Aorta (tissue), 5 donors: Measurements from ENCODE around the gene ENPEP. TPM values are rescaled to one million over a fixed set of nuclear protein-coding genes. Genes with fewer than 3 reads are reported as not detected.

Experiments used
- ATAC-seq: fragments of 200-7000 bp; cut with Tn5 transposase; one replicate; pipeline ENCODE4 v1.9.1; 2022; ENCODE audit warnings: moderate library complexity; ENCODE audit not compliant: low FRiP score
- DNase-seq, 2 donors: peaks; one replicate each; pipeline ENCODE4 v3.0.0-alpha.2; 2020
- H3K27ac ChIP-seq, 2 donors: one replicate each; pipeline ENCODE4 v1.5.1; 2013; ENCODE audit warnings: low read length in 2 of 2, mild to moderate bottlenecking in 2 of 2, moderate library complexity in 2 of 2, control low read depth in 1 of 2, inconsistent platforms in 1 of 2, low read depth in 1 of 2
- H3K27me3 ChIP-seq, 2 donors: one replicate each; pipeline ENCODE4 v1.6.1; 2013; ENCODE audit warnings: control low read depth in 1 of 2, low read length in 1 of 2, mild to moderate bottlenecking in 1 of 2, moderate library complexity in 1 of 2; ENCODE audit not compliant: insufficient read depth in 2 of 2, control insufficient read depth in 1 of 2
- H3K36me3 ChIP-seq, 2 donors: one replicate each; pipeline ENCODE4 v1.6.1; 2013; ENCODE audit warnings: control low read depth in 1 of 2, low read length in 1 of 2, mild to moderate bottlenecking in 1 of 2; ENCODE audit not compliant: insufficient read depth in 2 of 2, control insufficient read depth in 1 of 2
- H3K4me1 ChIP-seq, 2 donors: one replicate each; pipeline ENCODE4 v1.6.1; 2013; ENCODE audit warnings: low read length in 2 of 2, control low read depth in 1 of 2, mild to moderate bottlenecking in 1 of 2, moderate library complexity in 1 of 2; ENCODE audit not compliant: insufficient read depth in 2 of 2, control insufficient read depth in 1 of 2
- H3K4me3 ChIP-seq, 2 donors: one replicate each; pipeline ENCODE4 v1.5.1; 2013; ENCODE audit warnings: low read length in 2 of 2, control low read depth in 1 of 2, mild to moderate bottlenecking in 1 of 2
- H3K9me3 ChIP-seq: one replicate; pipeline ENCODE4 v1.6.1; 2013; ENCODE audit warnings: mild to moderate bottlenecking, low read length; ENCODE audit not compliant: control insufficient read depth
- WGBS, 2 donors: extraction: QIAGEN DNeasy Blood & Tissue Kit; methylation state at CpG; one replicate each; pipeline ENCODE4 v1.1.7; 2013; 5-methylcytosine and 5-hydroxymethylcytosine counted together
- intact Hi-C, 2 donors: fragments of 100-400 bp; cut with DNase I; formaldehyde crosslinking; loops; one replicate each; pipeline versions ENCODE4 v1.14.2 to v1.15.0; 2022
- polyA plus RNA-seq, 2 donors: library from polyadenylated mRNA; stranded (reverse); fragments of 200-250 nt; gene quantifications; one replicate each; pipeline ENCODE4 v1.2.3, GENCODE V29; 2013
- total RNA-seq, 2 donors: library from RNA; stranded (reverse); fragmentation: NEBNext Ultra II Directional; extraction: Animal tissue kit (Norgen Biotek cat#: 25700); gene quantifications; one replicate each; pipeline ENCODE4 v1.2.1, GENCODE V29; 2021
- donor health status: healthy with polysubstance abuse.
- donor health status: Bipolar disorder and iron deficiency.
- donor health status: DM: no; HTN: no; CAD: no.
- donor health status: DM: no; HTN: no; CAD: no.
- donor health status: DM: yes; HTN: yes; CAD: no.

Gene ENPEP
- total and polyA plus RNA-seq, 4 donors = 4.3 to 7.4 (median 4.8) TPM; not detected in 1

DNA sequence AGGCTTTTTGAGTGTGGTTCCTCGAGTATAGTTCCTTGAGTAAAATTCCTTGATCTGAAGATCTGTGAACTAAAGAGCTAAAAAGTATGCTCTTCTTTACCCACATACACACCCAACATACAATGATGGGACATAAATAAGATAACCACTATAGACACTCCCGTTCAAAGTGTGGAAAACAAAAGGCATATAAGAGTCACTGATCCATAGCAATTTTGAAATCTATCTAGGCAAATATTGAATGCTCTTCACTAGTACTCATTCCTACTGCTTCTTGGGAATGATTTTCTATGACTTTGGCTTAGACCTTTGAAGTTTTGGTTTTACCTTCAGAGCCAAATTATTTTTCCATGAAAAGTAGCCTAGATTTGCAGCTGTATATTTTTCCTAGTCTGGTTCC, 120.5 kb downstream of the ENPEP start:
- H3K36me3 ChIP-seq = no peaks in the 10 kb centered on the region
- intact Hi-C loops = no loop called here
- no peak for ATAC-seq
- no peak overlapping the region for H3K27ac ChIP-seq
- WGBS, 2 donors = 89 to 95% methylated on average over 2 of the region's 2 CpGs
- H3K27me3 ChIP-seq = no peaks in the 10 kb centered on the region
- peaks cover 4% of the 10 kb centered on the region for H3K9me3 ChIP-seq
- no peaks in the 10 kb centered on the region for H3K4me1 ChIP-seq
- no peak overlapping the region for H3K4me3 ChIP-seq
- no peak for DNase-seq

DNA sequence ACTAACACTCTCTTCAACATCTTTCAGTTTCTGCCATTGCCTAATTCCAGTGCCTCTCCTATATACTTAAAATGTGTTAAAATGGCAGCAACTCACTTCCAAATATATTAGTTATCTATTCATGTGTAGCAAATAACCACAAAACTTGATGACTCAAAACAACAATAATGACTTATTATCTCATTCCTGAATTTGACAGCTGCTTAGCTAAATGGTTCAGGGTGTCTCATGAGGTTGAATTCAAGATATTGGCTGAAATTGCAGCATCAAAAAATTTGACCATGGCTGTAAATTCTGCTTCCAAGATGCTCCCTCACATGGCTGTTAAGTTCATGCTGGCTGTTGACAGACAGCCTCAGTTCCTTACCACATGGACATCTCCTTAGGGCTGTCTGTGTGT, 121.6 kb downstream of the ENPEP start:
- DNase-seq (no peak), ATAC-seq (no peak)
- no peaks in the 10 kb centered on the region for H3K4me1 ChIP-seq
- no peak overlapping the region for H3K4me3 ChIP-seq
- no peak overlapping the region for H3K27ac ChIP-seq
- intact Hi-C loops = no loop called here
- peaks cover 4% of the 10 kb centered on the region for H3K9me3 ChIP-seq
- no peaks in the 10 kb centered on the region for H3K27me3 ChIP-seq
- H3K36me3 ChIP-seq = no peaks in the 10 kb centered on the region

DNA sequence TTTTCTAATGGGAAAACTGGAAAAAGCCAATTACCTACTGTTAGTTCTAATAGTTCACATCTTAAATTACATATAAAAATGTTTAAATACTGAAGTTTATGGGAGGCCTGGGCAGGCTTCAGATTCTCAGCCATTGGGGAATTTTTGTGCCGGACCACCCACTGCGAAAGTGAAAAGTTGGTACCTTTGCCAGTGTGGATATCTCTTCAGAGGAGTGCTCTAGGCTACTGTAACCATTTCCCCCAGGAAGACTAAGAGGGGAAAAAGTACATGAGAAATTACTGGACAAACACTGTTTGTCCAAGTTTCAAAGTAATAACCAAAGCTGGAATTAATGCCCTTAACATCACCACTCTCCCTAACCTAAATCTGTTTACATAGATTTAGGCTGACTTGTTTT, 126.1 kb downstream of the ENPEP start:
- no peaks in the 10 kb centered on the region for H3K36me3 ChIP-seq
- H3K27ac ChIP-seq = no peak overlapping the region
- DNase-seq (no peak), ATAC-seq (no peak)
- H3K4me3 ChIP-seq = no peak overlapping the region
- no peaks in the 10 kb centered on the region for H3K27me3 ChIP-seq
- intact Hi-C loops = no loop called here
- H3K9me3 ChIP-seq = no peaks in the 10 kb centered on the region
- 88 to 91% methylated on average over 2 of the region's 2 CpGs for WGBS, 2 donors
- no peaks in the 10 kb centered on the region for H3K4me1 ChIP-seq

DNA sequence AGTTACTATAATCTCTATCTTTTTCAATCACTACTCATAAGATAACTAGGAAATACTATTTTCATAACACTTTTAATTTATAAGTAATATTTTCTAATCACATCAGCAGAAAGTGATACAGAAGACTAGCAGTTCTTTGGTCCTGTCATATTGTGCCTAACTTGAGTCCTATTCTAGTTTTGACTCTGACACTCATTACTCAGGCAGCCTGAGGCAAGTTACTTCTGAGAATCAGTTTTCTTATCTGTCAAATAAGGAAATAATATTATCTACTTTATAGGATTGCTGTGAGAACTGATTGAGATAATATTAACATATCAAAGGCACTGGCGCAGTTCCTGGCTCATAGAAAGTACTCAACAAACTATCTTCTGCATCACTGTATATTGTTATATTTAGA, 129.1 kb downstream of the ENPEP start:
- Histone ChIP-seq H3K36me3 (no peaks in the 10 kb centered on the region), H3K9me3 (no peaks in the 10 kb centered on the region), H3K4me1 (no peaks in the 10 kb centered on the region), H3K27me3 (no peaks in the 10 kb centered on the region), H3K4me3 (no peak overlapping the region), H3K27ac (no peak overlapping the region)
- intact Hi-C loops = no loop called here
- DNase-seq = no peak
- ATAC-seq = no peak
- WGBS, 2 donors = 73 to 87% methylated on average over 1 of the region's 1 CpG

DNA sequence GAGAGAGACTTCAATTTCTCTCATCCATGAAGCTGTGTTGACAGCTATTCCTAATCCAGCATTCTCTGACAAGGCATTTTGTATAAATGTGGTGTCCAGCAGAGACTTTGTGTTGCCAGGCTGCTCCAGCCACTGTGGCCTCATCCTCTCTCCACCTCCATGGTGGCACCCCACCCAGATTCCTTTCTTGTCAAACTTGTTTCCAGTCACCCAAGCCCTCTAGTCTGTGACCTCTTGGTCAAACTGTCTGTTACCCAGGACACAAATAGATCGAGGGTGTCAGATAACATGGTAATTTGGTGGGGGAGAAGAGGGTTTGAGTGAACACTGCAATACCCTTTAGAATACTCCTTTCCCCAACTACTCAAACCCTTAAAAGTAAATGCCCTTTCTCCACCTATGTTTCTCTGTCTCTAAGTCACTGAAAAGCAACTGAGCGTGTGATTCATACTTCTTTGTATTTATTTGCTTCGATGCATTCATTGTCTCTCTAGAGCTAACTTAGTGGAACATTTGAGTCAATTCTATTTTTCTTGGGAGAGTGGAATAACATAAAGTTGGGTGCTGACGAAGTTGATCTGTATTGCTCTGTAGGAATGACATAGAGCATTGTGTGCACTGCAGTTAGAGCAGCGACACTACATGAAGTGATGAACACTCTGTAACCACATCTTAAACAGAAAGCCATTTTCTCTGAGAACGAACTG, 133.2 kb downstream of the ENPEP start:
- H3K4me3 ChIP-seq = no peak overlapping the region
- no peaks in the 10 kb centered on the region for H3K36me3 ChIP-seq
- no peaks in the 10 kb centered on the region for H3K9me3 ChIP-seq
- H3K27ac ChIP-seq = no peak overlapping the region
- ATAC-seq (no peak), DNase-seq (no peak)
- H3K4me1 ChIP-seq = no peaks in the 10 kb centered on the region
- H3K27me3 ChIP-seq = no peaks in the 10 kb centered on the region
- 24 to 27% methylated on average over 6 of the region's 6 CpGs for WGBS, 2 donors
- intact Hi-C loops = no loop called here

DNA sequence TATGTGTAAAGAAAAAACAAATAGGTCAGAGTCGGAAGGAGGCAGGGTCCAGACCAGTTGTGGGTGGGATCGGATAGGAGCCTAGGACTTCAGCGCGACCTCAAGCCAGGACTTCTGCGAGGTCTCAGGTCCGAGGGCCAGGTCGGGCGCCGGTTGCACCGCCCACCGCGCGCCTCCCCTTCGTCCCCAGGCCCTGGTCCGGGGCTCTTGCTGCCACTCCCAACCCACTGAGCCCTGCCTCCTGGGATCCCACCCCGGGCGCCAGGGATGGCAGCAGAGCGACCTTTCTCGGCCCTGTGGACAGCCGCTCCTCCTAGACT, 134.6 kb downstream of the ENPEP start:
- no peak overlapping the region for H3K27ac ChIP-seq
- H3K36me3 ChIP-seq = no peaks in the 10 kb centered on the region
- ATAC-seq (peak; percentile 27), DNase-seq (no peak)
- H3K4me3 ChIP-seq = no peak overlapping the region
- no peaks in the 10 kb centered on the region for H3K27me3 ChIP-seq
- intact Hi-C loops = no loop called here
- no peaks in the 10 kb centered on the region for H3K4me1 ChIP-seq
- H3K9me3 ChIP-seq = no peaks in the 10 kb centered on the region
- 6 to 8% methylated on average over 20 of the region's 20 CpGs for WGBS, 2 donors

DNA sequence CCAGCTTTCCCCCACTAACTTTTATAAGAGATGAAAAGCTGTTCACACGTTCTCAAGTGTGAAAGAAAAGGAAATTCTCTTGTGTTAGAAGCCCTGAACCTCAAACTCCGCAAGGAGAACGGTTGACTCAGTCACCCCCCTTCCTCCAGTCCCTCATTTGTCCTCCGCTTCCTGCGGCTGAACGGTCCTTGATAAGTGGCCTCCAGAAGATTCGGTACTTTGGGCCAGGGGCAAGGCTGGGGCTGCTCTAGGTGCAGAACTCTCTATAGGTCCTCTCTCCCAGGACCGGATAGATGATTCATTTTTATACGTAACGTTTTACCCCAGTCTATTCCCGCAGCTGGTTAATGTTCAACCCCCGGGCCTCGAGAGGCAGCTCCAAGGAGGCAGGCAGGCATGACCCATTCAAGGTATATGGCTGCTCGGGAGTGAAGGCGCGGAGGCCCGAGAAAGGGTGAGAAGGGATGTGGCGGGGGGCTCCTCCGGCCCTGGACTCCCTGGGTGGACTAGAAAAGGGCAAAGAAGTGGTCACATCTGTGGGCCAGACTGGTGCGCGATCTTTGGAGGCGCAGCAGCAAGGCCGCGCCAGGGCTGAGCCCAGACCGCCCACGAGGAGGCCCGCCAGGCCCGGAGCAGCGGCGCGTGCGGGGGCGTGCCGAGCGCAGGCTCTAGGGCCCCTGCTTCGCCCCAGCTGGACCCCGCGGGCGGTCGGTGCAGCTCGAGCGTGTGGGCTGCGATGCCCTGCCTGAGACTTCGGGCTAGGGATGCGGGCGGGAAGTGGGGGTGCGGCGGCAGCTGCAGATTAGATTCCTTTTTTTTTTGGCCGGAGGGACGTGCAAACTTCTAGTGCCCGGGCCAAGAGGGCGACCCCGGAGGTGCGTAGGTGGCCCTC, 135.2 kb downstream of the ENPEP start:
- peak overlapping the region in 1 of 2 donors; percentile 4 for H3K4me3 ChIP-seq
- ATAC-seq = peak; percentile 47
- H3K4me1 ChIP-seq = no peaks in the 10 kb centered on the region
- peaks cover 2% of the 10 kb centered on the region for H3K9me3 ChIP-seq
- no peaks in the 10 kb centered on the region for H3K36me3 ChIP-seq
- WGBS, 2 donors = 5% methylated on average over 53 to 54 of the region's 54 CpGs
- DNase-seq = peak in 1 of 2 donors; percentile 70
- H3K27me3 ChIP-seq = no peaks in the 10 kb centered on the region
- intact Hi-C loops = no loop called here
- no peak overlapping the region for H3K27ac ChIP-seq

DNA sequence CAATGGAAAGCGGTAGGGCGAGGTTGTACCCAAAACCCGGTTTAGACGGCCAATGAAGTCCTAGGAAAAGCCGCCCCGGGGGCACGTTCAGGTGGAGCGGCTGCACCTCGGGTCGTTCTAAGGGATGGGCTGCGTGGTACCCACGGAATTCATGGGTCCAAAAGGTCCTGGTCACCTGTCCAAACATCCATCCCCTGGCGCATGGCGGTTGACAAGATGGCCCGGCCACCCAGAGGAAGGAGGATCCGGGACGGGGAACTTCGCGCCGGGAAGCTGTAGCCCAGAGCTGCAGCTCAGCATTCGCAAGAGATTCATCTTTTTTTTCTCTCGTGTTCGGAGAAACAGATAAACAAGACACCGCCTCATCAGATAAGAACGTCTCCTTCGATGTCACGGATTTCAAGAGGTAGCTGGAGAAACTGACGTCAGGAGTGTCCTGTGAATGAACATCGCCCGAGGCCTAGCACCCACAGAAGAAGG, 136.1 kb downstream of the ENPEP start:
- peak overlapping the region in 1 of 2 donors; percentile 4 for H3K4me3 ChIP-seq
- no peak overlapping the region for H3K27ac ChIP-seq
- 4 to 8% methylated on average over 30 of the region's 30 CpGs for WGBS, 2 donors
- no peaks in the 10 kb centered on the region for H3K36me3 ChIP-seq
- no peaks in the 10 kb centered on the region for H3K4me1 ChIP-seq
- intact Hi-C loops = no loop called here
- peaks cover 2% of the 10 kb centered on the region for H3K9me3 ChIP-seq
- no peak for ATAC-seq
- H3K27me3 ChIP-seq = no peaks in the 10 kb centered on the region
- no peak for DNase-seq
